ENCODE data around the gene WNT11.

Gene WNT11

DNA sequence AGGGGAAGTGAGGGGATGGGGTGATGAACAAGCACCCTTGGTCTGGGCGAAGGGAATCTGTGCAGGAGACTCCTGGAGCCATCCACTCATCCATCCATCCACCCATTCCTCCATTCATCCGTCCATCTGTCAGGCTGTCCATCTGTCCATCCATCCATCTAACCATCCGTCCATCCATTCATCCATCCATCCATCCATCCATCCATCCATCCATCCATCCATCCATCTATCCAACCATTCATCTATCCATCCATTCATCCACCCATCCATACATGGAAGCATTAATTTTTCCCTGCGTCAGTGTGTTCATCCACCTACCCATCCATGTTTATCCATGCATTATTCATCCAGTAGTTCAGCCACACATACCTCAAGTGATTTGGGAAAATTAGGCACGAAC, 32.0 kb downstream of the WNT11 start:
- DNase-seq (ENCODE audit: low spot score): no peak

DNA sequence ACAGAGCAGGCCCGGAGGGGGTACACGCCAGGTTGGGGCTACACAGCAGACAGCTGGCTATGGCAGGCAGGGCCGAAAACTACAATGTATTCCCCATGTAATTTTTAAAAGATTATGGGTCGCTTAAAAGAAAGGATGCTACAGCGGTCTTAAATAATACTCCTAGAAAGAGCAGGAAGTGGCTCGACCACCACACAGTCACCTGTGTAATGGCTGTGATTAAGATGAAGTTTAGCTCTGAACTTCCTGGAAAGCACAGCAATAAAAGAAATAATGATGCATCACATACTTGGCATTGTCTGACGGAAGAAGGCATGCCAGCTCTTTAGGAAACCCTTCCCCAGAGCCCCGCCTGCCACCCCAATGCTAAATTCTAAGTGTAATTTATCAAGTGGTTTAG, 32.6 kb downstream of the WNT11 start:
- DNase-seq (ENCODE audit: low spot score): no peak

- DNase-seq (ENCODE audit: low spot score): no peak
Observed at GRCh38 chr11:76172583-76172982, 33.7 kb downstream of the WNT11 start.

- DNase-seq (ENCODE audit: low spot score): no peak
Observed at GRCh38 chr11:76170468-76170867, 35.8 kb downstream of the WNT11 start.

DNA sequence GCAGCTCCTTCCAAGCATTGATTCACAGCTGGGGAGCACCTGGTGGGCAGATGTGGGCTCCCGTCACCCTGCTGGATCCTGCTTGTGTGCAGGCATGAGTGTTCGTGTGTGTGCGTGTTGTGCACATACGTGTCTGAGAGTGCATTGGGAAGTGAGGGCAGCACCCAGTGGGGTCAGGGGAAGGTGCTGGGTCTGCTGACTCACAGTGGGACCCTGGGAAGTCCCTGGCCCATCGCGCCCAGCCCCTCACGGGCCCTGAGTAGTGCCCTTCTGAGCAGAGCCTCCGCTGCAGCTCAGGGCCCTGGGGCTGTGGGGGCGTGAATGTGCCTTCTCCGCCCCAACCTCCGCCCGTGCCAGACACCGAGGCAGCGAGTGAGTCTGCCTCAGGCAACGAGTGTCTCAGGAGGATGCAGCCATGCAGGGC, 36.8 kb downstream of the WNT11 start:
- no peak for DNase-seq (ENCODE audit: low spot score)

DNA sequence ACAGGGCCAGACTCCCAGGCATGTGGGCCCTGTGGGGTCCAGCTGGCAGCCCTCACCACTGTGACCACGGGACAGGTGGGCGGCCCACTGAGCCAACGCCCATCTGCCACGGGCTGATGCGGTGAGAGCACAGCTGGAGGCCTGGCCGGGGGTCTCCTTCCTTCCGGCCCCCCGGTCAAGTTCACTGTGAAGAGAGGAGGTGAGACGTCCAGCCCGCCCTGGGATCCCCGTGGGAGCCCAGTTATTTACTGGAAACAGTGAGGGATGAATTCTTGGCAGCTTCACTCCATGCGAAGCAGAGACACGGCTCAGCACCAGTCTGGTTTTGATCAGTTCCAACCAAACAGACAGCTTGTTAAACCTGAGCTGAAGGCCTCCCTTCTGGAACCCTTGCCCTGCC, 38.7 kb downstream of the WNT11 start:
- DNase-seq (ENCODE audit: low spot score): no peak

DNA sequence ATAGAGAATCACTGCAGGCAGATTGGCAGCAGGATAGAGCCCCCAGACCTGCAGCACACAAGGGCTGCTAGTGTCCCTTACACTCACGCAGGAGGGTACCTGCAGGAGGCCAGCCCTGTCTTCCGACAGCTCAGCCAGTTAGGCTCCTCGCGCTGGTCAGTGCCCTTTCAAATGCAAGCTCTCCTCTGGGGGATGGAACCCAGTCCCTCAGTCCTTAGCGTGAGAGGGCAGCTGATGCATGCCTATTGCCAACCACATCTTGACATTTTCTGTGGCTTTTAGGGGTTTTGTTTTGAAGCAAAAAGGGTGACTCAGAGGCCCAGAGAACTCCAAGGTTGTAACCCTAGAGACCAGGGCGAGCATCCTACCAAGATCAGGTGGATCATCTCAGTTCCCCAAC, 40.0 kb downstream of the WNT11 start:
- no peak for DNase-seq (ENCODE audit: low spot score)

DNA sequence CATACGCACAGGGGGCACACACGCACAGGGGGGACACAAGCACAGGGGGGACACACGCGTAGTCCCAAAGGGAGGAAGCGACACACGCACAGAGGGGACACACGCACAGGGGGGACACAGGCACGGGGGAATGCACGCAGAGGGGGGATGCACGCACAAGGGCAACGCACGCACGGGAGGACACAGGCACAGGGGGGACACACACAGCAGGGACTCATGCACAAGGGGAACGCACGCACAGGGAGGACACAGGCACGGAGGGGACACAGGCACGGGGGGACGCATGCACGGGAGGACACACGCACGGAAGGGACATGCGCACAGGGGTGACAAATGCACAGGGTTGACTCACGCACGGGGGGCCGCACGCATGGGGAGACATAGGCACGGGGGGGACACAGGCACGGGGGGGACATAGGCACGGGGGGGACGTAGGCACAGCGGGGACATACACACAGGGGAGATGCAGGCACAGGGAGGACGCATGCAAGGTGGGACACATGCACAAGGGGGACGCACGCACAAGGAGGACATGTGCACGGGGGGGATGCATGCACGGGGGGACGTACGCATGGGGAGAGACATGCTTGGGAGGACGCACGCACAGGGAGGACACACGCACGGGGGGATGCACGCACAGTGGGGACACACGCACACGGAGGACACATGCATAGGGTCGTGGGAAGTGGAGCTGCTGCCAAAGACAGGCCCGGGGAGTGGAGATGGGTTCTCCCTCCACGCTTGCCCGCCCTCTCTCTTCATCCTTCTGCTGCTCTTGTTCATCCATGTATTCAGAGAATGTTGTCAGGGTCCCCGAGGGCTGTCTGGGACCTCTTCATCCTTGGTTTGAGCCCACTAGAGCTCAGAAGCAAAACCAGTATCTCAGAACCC, 41.2 kb downstream of the WNT11 start:
- no peak for DNase-seq (ENCODE audit: low spot score)

DNA sequence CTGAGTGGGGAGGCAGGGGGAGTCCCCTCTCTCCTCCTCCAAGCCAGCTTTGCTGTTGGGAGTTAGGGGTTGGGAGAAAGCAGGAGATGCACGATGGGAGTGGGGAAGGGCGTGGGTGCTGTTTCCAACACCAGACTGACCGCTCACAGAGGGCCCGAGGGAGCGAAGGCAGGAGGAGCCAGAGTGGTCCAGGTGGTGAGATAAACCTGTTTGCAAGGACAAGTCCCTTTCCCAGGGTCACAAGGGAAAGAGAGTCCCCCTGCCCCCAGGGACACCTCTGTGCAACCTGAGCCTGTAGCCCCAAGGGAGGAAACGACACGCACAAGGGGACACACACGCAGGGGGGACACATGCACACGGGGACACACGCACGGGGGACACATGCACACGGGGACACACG, 42.2 kb downstream of the WNT11 start:
- no peak for DNase-seq (ENCODE audit: low spot score)

DNA sequence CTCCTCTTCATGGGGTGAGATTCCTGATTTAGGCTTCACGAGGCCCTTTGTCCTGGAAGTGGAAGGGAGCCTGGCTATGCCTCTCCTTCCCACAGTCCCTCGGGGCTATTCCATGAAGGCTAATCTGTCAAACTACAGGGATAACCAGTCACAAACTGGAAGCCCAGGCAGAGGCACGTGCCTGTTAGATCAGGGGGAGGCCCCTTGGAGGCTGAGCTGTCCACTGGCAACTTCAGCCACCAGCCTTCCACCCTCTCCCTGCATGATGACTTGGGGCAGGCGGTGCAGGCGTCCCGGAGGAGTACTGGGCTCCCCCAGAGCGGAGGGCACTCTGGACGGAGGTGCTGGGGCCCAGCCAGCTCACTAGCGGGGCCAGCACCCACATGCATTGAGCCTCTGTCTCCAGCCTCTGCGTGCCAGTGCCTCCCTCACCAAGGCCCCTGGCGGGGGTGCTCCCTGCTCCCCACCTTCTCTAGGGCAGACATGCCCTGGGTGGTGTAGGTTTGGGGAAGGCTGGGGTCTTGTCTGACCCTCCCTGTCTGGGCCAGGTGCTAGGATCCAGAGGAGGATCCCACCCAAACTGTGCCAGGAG, 42.9 kb downstream of the WNT11 start:
- DNase-seq (ENCODE audit: low spot score): no peak

- DNase-seq (ENCODE audit: low spot score): no peak
Observed at GRCh38 chr11:76162336-76163288, 43.7 kb downstream of the WNT11 start.

DNA sequence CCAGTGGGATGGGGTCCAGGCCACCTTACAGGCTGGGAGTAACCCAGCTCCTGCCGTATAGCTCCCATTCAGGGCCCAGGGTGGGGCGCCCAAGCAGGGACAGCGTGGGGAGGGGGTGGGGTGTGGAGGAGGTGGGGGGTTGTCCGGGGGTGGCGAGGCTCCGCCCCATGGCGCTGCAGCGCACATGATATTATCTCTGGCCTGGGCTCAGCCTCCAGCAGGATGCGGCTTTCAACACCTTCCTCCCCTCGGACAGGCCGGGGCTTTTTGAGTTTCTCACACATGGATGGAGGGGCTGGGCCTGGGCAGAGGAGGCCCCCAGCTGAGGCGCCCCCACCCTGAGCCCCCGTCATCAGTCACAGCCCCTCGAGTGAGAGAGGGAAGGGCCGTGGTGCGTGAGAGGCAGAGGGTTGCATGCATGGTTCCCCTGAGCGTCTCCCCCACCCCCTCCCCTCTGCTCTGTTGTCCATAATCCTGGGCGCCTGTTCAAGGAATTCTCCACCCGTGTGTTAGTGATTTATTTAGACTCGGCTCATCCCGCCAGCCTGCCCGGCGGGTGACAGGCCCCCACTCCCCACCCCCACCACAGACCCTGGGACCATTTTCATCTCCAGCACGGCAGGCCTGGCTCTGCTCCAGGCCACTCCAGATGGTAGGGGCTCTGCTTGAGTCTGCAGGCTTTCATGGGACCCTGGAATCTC, 44.9 kb downstream of the WNT11 start:
- DNase-seq (ENCODE audit: low spot score): no peak

DNA sequence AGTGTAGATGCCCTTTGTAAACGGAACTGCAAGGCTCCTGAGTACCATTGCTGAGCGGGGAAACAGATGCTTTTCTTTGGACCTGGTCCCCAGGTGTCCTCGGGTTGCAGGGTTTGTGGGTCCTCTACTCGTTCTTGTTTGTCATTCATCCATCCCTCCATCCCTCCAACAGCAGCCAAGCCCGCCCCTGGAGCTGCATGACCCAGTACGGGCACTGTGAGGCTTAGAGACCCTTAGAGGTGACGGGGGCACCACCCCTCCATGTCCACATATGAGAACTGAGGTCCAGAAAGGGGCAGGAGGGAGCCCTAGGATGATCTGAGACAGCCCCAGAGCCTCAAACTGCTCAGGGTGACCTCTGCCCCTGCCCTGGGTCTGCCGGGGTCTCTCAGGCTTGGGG, 45.4 kb downstream of the WNT11 start:
- DNase-seq (ENCODE audit: low spot score): no peak

DNA sequence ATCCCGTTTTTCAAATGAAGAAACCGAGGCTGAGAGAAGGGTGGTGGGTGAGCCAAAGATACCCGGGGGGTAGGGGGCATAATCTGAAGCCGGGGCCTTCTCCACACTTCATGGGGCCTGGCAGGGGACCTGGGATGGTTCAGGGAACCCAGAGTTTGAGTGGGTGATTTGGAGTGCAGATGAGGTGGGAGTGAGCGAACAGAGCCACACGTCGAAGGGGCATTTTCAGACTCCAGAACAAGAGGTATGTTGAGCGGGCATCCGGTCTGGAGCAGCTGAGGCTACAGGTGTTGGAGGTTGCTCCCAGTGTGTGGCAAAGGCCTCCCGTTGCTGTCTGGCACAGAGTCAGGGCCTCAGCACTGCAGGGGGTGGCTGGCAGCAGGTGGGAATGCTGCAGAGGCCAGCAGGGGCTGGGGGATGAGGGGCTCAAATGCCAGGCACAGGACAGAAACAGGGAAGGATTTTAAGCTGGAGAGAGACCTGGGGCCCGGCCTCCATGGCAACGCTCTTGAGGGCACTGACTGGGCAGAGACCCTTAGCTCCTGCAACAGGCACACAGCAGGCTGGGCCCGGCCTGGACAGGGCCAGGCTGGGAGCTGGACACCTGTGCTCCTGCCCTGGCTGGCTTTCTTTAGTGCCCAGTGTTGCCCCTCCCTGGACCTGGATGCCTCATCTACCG, 46.2 kb downstream of the WNT11 start:
- DNase-seq (ENCODE audit: low spot score): no peak

DNA sequence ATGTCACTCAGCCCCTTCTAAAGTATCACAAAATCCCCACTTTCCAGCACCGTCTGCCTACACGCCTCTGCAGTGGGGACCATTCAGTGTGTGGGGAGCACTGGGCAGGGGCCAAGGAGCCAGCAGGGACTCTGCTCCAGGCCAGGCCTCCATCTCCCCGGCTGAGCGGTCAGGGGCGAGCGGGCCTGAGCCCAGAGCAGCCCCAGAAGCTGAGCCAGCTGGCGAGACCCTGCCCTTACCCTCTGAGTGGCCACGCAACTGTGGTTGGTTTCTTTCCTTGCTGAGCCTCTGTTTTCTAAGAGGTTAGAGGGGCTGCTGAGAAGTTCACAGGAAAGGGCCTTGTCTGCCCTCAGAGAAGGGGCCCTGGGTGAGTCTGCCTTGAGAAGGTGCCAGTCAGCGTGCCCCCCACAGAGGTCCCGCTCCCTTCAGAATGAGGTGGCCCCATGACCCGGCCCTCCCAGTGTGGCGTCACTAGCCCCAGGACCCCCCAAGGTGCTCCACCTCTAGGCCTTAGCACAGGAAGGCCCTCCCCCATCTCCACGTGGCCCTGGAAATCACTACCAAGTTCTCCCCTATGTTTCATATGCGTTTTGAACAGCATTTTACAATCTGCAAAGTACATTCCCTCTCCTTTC, 46.9 kb downstream of the WNT11 start:
- no peak for DNase-seq (ENCODE audit: low spot score)

- DNase-seq (ENCODE audit: low spot score): no peak
Observed at GRCh38 chr11:76158394-76159302, 47.7 kb downstream of the WNT11 start.

DNA sequence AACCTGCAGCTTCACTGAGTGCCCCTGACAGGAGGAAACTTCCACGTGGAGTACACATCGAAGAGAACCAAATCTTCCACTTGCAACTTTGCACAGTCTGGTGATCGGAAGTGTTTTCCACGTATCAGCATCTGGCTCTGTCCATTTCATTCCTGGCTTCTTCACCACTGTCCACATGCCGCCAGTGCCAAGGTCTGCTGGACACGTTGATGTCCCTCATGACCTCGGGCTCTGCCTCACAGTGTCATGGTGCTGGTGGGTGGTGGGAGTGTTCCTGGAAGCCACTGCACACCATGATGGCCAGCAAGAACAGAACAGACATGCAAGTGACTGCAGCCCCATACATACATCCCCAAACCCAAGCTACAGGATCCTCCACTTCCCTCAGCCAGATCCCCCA, 48.4 kb downstream of the WNT11 start:
- DNase-seq (ENCODE audit: low spot score): no peak

GRCh38 chr11:76156971-76157427, 49.3 kb downstream of the WNT11 start:
- DNase-seq (ENCODE audit: low spot score): no peak

DNA sequence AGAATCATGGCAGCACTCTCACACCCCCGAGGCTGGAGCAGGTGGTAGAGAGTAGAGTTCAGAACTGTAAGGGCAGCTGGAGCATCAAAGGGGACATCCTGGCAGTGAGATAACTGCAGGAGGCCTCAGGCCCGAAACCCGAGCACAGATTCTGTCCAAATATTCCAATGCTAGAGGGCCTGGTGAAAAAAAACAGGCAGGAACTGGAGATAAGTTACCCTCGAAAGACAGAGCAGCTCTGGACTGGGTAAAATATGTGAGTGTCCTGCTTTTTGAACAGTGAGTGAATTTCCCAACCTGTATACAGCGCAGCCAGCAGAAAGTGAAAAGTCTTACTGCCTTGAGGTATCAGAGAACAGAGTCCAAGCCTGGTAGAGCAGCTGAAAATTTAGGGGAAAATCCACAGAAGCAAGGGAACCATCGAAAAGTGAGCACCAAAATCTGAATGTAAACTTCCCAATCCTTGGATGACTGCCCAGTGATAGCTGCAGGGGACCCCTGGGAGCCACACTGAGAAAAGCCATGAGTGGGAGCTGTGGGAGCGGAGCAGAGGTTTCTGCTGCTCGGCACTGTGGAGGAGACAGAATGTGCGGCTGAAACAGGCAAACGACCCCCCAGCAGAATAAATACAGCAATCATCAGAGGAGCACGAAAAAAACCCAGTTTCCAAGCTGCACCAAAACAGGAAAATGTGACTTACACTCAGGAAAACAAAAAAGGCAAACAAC, 50.6 kb downstream of the WNT11 start:
- DNase-seq (ENCODE audit: low spot score): no peak

All from kidney capillary endothelial cell (primary cell).